ENCODE results near the gene NOP56.

The NOP56 gene, protein sequence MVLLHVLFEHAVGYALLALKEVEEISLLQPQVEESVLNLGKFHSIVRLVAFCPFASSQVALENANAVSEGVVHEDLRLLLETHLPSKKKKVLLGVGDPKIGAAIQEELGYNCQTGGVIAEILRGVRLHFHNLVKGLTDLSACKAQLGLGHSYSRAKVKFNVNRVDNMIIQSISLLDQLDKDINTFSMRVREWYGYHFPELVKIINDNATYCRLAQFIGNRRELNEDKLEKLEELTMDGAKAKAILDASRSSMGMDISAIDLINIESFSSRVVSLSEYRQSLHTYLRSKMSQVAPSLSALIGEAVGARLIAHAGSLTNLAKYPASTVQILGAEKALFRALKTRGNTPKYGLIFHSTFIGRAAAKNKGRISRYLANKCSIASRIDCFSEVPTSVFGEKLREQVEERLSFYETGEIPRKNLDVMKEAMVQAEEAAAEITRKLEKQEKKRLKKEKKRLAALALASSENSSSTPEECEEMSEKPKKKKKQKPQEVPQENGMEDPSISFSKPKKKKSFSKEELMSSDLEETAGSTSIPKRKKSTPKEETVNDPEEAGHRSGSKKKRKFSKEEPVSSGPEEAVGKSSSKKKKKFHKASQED

DNA sequence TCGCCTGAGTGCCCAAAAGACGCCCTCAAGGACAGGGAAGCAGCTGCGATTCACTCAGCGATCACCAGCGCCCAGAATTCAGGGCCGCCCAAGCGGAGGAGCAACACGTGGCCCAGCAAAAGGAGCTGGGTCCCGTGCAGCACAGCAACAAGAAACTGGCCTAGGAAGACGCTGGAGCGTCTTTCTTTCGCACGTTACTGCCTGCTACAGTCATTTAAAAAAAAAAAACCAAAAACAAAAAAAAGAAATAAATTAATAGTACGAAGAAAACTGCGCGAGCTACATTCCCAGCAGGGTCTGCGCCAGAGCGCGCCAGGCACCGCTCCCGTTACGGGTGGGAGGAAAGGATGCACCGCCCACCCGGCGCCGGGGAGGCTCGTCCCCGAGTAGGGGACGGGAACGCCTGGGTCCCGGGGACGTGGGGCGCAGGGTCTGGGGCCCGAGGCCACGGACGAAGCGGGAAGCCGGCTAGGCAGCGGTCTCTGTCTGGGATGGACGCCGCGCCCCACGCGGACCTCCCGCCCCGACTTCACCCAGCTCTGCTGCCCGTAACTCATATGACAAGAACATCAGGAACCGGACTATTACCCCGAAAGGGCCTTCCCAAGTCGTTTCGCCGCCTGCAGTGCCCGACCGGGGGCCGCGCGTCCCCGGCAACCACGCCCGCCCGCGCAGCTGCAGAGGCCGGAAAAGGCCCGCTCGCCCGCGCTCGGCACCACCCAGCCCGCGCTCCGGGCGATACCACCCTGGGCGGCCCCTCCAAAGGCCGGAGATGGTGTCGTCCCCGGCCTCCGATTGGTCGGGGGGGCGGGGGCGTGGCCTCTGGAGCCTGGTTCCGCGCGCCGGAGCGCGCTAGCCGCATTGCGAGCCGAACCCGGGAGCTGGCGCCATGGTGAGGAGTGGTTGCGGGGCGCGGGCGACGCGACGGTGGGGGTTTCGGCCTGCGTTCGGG, at the start of gene NOP56:
NOP56 (plus strand) TSS at position 861 of the 952 bp plus-strand sequence; CDS start at position 890, 29 bp downstream.
- H2AFZ ChIP-seq (ENCODE audit: low read length): peak within 1 kb of the TSS; percentile 95
- H3K4me3 ChIP-seq (ENCODE audit: low read length, poor library complexity, severe bottlenecking): peak within 1 kb of the TSS; percentile 99
- peaks cover 38% of the 10 kb centered on the region for H3K4me1 ChIP-seq (ENCODE audit: insufficient read depth, low read length, poor library complexity, severe bottlenecking)
- peaks cover 56% of the 10 kb centered on the region for H3K79me2 ChIP-seq (ENCODE audit: insufficient read depth, low read length)
- H4K20me1 ChIP-seq (ENCODE audit: insufficient read depth, low read length, poor library complexity, severe bottlenecking): peaks cover 46% of the 10 kb centered on the region
- H3F3A ChIP-seq (ENCODE audit: low read depth): peaks cover 7% of the 10 kb centered on the region
- H3K9me2 ChIP-seq (replicated peaks; ENCODE audit: low read depth, low read length): no peaks in the 10 kb centered on the region
- peak within 1 kb of the TSS; percentile 99 for H3K4me2 ChIP-seq (ENCODE audit: low read depth, low read length, poor library complexity, severe bottlenecking)
- no peaks in the 10 kb centered on the region for H3K27me3 ChIP-seq (ENCODE audit: insufficient read depth, low read length, poor library complexity, severe bottlenecking)
- no peaks in the 10 kb centered on the region for H3K9me3 ChIP-seq (ENCODE audit: insufficient read depth, low read depth, low read length)
- peak within 1 kb of the TSS; percentile 94 for H3K9ac ChIP-seq (ENCODE audit: low read depth, low read length, poor library complexity, severe bottlenecking)
- TF ChIP-seq, protein P1, sequence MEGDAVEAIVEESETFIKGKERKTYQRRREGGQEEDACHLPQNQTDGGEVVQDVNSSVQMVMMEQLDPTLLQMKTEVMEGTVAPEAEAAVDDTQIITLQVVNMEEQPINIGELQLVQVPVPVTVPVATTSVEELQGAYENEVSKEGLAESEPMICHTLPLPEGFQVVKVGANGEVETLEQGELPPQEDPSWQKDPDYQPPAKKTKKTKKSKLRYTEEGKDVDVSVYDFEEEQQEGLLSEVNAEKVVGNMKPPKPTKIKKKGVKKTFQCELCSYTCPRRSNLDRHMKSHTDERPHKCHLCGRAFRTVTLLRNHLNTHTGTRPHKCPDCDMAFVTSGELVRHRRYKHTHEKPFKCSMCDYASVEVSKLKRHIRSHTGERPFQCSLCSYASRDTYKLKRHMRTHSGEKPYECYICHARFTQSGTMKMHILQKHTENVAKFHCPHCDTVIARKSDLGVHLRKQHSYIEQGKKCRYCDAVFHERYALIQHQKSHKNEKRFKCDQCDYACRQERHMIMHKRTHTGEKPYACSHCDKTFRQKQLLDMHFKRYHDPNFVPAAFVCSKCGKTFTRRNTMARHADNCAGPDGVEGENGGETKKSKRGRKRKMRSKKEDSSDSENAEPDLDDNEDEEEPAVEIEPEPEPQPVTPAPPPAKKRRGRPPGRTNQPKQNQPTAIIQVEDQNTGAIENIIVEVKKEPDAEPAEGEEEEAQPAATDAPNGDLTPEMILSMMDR (conservative IDR thresholded peaks at IDR 0.05; ENCODE audit: low read length): no peak
- no peak for TF ChIP-seq EZH2phosphoT487 (IDR thresholded peaks at IDR 0.05; ENCODE audit: borderline replicate concordance)
- peaks cover 34% of the 10 kb centered on the region for H3K36me3 ChIP-seq (ENCODE audit: insufficient read depth, low read length)

DNA sequence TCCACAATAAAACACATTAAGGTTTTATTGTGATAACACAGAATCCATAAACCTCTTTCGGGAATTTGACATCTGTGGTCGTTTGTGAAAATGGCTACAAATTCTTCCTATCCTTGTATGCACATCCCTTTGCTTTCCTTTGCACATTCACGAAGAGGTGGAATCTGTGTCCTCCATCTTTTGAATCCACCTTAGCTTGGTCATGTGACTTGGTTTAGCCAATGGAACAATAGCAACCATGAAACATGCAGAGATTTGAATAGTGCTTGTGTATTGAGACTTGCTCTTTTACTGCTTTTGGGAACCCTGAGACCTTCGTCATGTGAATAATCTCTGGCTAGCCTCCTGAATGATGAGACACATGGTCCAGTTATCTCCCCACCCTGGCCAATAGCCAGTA, 49.7 kb upstream of the NOP56 start:
- Histone ChIP-seq H3K9me2 (replicated peaks; ENCODE audit: low read depth, low read length) (no peaks in the 10 kb centered on the region), H3K4me1 (ENCODE audit: insufficient read depth, low read length, poor library complexity, severe bottlenecking) (no peaks in the 10 kb centered on the region), H3F3A (ENCODE audit: low read depth) (no peaks in the 10 kb centered on the region), H3K4me2 (ENCODE audit: low read depth, low read length, poor library complexity, severe bottlenecking) (no peak overlapping the region), H2AFZ (ENCODE audit: low read length) (no peak overlapping the region), H3K36me3 (ENCODE audit: insufficient read depth, low read length) (no peaks in the 10 kb centered on the region), H3K79me2 (ENCODE audit: insufficient read depth, low read length) (no peaks in the 10 kb centered on the region), H4K20me1 (ENCODE audit: insufficient read depth, low read length, poor library complexity, severe bottlenecking) (no peaks in the 10 kb centered on the region), H3K9me3 (ENCODE audit: insufficient read depth, low read depth, low read length) (peaks cover 6% of the 10 kb centered on the region; the same call in 1 of the 2 replicates), H3K27me3 (ENCODE audit: insufficient read depth, low read length, poor library complexity, severe bottlenecking) (no peaks in the 10 kb centered on the region), H3K4me3 (ENCODE audit: low read length, poor library complexity, severe bottlenecking) (no peak overlapping the region), H3K9ac (ENCODE audit: low read depth, low read length, poor library complexity, severe bottlenecking) (no peak overlapping the region)
- no peak for TF ChIP-seq EZH2phosphoT487 (IDR thresholded peaks at IDR 0.05; ENCODE audit: borderline replicate concordance)
- TF ChIP-seq, protein P1 (conservative IDR thresholded peaks at IDR 0.05; ENCODE audit: low read length): no peak

DNA sequence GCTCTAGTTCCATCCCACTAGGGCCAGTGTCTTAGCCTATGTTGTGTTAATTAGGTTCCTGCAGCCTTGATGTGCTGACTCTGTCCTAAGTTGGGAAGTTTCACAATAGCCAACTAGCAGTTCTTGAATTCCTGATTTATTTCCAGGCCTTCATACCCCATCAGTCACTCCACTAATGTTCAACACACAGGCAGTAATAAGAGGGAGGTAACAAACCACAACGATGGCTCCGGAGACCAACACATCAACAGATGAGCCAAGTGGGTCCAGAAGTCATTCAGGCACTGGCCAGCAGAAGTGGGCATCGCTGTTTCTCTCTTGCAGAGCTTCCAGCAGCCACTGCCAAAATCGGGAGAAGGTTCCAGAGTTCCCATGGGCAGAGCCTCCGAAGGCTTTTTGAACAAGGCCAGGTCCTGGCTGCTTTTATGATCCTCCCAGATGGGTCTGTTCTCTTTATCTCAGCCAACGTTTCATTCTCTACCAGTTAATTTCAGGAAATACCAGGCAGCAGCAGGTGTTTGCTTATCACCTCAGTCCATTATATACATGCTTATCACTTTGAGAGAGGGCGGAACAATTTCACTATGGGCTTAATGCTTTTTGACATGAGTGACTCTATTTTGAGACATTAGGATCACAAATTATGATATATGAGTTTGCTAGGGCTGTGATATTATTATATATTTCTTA, 48.5 kb upstream of the NOP56 start:
- no peaks in the 10 kb centered on the region for H3K36me3 ChIP-seq (ENCODE audit: insufficient read depth, low read length)
- H3K9ac ChIP-seq (ENCODE audit: low read depth, low read length, poor library complexity, severe bottlenecking): no peak overlapping the region
- no peaks in the 10 kb centered on the region for H3K79me2 ChIP-seq (ENCODE audit: insufficient read depth, low read length)
- no peak overlapping the region for H2AFZ ChIP-seq (ENCODE audit: low read length)
- no peaks in the 10 kb centered on the region for H3F3A ChIP-seq (ENCODE audit: low read depth)
- peaks cover 6% of the 10 kb centered on the region; the same call in 1 of the 2 replicates for H3K9me3 ChIP-seq (ENCODE audit: insufficient read depth, low read depth, low read length)
- H3K4me2 ChIP-seq (ENCODE audit: low read depth, low read length, poor library complexity, severe bottlenecking): no peak overlapping the region
- H4K20me1 ChIP-seq (ENCODE audit: insufficient read depth, low read length, poor library complexity, severe bottlenecking): no peaks in the 10 kb centered on the region
- H3K4me3 ChIP-seq (ENCODE audit: low read length, poor library complexity, severe bottlenecking): no peak overlapping the region
- H3K27me3 ChIP-seq (ENCODE audit: insufficient read depth, low read length, poor library complexity, severe bottlenecking): no peaks in the 10 kb centered on the region
- H3K4me1 ChIP-seq (ENCODE audit: insufficient read depth, low read length, poor library complexity, severe bottlenecking): no peaks in the 10 kb centered on the region
- H3K9me2 ChIP-seq (replicated peaks; ENCODE audit: low read depth, low read length): no peaks in the 10 kb centered on the region
- TF ChIP-seq EZH2phosphoT487 (IDR thresholded peaks at IDR 0.05; ENCODE audit: borderline replicate concordance): no peak
- TF ChIP-seq, protein P1 (conservative IDR thresholded peaks at IDR 0.05; ENCODE audit: low read length): no peak
